Gastrocnemius medialis (tissue), 4 donors: ENCODE data around the gene ANO6.

Source experiments
- CTCF ChIP-seq, 5 experiments: fragments of 450-650 bp in 3 of 5; fragments of 200-600 bp in 2 of 5; sonication (generic) in 2 of 5; IDR thresholded peaks in 4 of 5; conservative IDR thresholded peaks in 1 of 5; 1 replicate in 4 of 5; 2 replicates in 1 of 5; pipeline ENCODE4 v1.5.1; 2016 to 2019; ENCODE audit warnings: antibody characterized with exemption in 5 of 5, mild to moderate bottlenecking in 3 of 5, moderate library complexity in 3 of 5
- POLR2A ChIP-seq, 2 donors: fragments of 450-650 bp; IDR thresholded peaks; one replicate each; pipeline ENCODE4 v1.6.1; 2017; ENCODE audit warnings: antibody characterized with exemption in 2 of 2, mild to moderate bottlenecking in 2 of 2, moderate library complexity in 2 of 2

GRCh38 chr12:45338272-45338671 is 122.4 kb downstream of the ANO6 start:
- TF ChIP-seq CTCF (IDR thresholded peaks at IDR 0.05 in 4 of 5, conservative IDR thresholded peaks at IDR 0.05 in 1 of 5) (no peak), POLR2A (IDR thresholded peaks at IDR 0.05) (no peak)
